ENCODE measurements around the gene KCNK4. TPM values are rescaled to one million over a fixed set of nuclear protein-coding genes. Genes with fewer than 3 reads are reported as not detected.
"Not testable (repeated sequence)": the region's sequence is repeated elsewhere in the genome, so short reads cannot be mapped to it uniquely, and the experiment has no call there.

The KCNK4 gene
- total RNA-seq, 1 experiment from 2014 or later = 0.28 TPM

DNA sequence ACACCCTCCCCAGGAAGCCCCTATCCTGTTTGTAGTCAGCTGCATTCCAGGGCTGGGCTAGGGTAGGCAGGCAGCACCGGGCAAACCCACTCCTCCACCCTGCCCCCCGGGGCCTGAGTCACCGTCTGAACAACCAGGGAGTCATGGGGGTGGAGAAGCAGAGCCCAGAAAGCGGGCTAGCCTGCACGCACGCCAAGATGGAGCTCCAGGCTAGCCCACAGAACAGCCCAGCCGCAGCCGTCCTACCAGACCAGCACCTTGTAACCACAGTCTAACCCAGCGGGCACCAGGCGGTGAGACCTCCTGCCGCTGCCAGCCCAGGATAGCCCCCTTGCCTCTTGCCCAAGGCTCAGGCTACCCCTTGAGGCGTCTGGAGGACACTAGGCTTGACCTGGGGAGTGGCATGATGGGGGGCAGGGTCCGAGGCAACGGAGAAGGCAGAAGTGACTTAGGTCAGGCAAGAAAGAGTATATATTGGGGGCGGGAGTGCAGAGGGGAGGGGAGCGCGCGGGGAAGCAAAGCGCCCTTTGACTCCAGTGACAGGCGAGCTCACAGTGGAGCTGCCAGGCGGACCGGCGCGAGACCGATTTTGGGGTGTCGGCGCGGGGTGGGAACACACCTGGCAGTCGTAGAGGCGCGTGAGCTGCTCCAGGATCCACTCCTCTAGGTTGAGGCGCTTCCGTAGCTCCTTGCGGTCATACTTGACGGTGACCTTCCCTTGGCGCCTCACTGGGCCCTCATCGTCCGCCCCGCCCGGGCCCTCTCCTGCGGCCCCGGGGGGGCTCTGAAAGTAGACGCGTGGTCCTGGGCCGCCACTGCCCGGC, 45.1 kb upstream of the KCNK4 start:
- Histone ChIP-seq H2BK20ac (ENCODE audit: low read depth, low read length, poor library complexity, severe bottlenecking) (no peak overlapping the region), H3K23me2 (ENCODE audit: insufficient read length, low read depth, low read length, poor library complexity, severe bottlenecking) (peaks cover 23% of the 10 kb centered on the region), H2AFZ (ENCODE audit: low read length) (no peak overlapping the region), H3K4me1 (ENCODE audit: insufficient read depth, low read length) (peaks cover 9% of the 10 kb centered on the region; the same call in 1 of the 2 replicates), H2BK15ac (ENCODE audit: low read depth, low read length) (no peak overlapping the region), H2AK5ac (ENCODE audit: insufficient read length, low read length) (no peak overlapping the region), H2BK5ac (ENCODE audit: insufficient read length, low read length) (no peak overlapping the region), H3K9ac (ENCODE audit: extremely low read depth, insufficient read length, low read length) (peak overlapping the region; percentile 50), H4K5ac (ENCODE audit: insufficient read length, low read depth, low read length) (no peak overlapping the region), H2BK120ac (ENCODE audit: low read depth, low read length, poor library complexity, severe bottlenecking) (no peak overlapping the region), H3K27me3 (ENCODE audit: insufficient read depth, low read length) (no peaks in the 10 kb centered on the region), H4K20me1 (ENCODE audit: control insufficient read depth, insufficient read depth, insufficient read length) (no peaks in the 10 kb centered on the region), H3K56ac (ENCODE audit: insufficient read length, low read depth, low read length) (no peak overlapping the region), H3K14ac (ENCODE audit: insufficient read depth, low read length) (peak overlapping the region; percentile 37), H4K8ac (replicated peaks; ENCODE audit: insufficient read length, low read depth, low read length) (no peak overlapping the region), H3K27ac (ENCODE audit: insufficient read length, low read depth, low read length) (no peak overlapping the region), H2BK12ac (ENCODE audit: insufficient read length, low read depth, low read length) (no peak overlapping the region), H4K91ac (ENCODE audit: insufficient read length, low read depth, low read length) (no peak overlapping the region), H3K9me3 (ENCODE audit: control insufficient read depth, low read depth, low read length) (no peaks in the 10 kb centered on the region), H3K18ac (ENCODE audit: insufficient read length, low read depth, low read length) (no peak overlapping the region), H3K79me2 (ENCODE audit: insufficient read depth, low read length) (peaks cover 9% of the 10 kb centered on the region; the same call in 1 of the 2 replicates), H3K4ac (ENCODE audit: low read depth, low read length) (no peak overlapping the region), H3K4me2 (ENCODE audit: insufficient read depth, insufficient read length, low read length) (peak overlapping the region; percentile 39), H3T11ph (ENCODE audit: low read length) (no peak overlapping the region), H3K23ac (ENCODE audit: insufficient read length, low read depth, low read length) (no peak overlapping the region), H3K79me1 (ENCODE audit: insufficient read depth, low read depth, low read length, poor library complexity, severe bottlenecking) (no peaks in the 10 kb centered on the region)
- Mint-ChIP-seq H3K4me3 (peak overlapping the region; percentile 88 to 94), H3K9me3 (no peaks in the 10 kb centered on the region; a peak in 1 of 5 replicates), H3K36me3 (ENCODE audit: insufficient read depth in 1 of 3, low read depth in 3 of 3) (peaks cover 12 to 22% (median 13%) of the 10 kb centered on the region in 3 experiments; a peak in 6 of 7 replicates), H3K27me3 (ENCODE audit: low read depth) (no peaks in the 10 kb centered on the region), H3K27ac (peak overlapping the region in 2 of 3 experiments; percentile 67 to 87; a peak in 6 of 7 replicates), H3K4me1 (peaks cover 40 to 49% of the 10 kb centered on the region in 2 experiments)
- TF ChIP-seq, protein P1, sequence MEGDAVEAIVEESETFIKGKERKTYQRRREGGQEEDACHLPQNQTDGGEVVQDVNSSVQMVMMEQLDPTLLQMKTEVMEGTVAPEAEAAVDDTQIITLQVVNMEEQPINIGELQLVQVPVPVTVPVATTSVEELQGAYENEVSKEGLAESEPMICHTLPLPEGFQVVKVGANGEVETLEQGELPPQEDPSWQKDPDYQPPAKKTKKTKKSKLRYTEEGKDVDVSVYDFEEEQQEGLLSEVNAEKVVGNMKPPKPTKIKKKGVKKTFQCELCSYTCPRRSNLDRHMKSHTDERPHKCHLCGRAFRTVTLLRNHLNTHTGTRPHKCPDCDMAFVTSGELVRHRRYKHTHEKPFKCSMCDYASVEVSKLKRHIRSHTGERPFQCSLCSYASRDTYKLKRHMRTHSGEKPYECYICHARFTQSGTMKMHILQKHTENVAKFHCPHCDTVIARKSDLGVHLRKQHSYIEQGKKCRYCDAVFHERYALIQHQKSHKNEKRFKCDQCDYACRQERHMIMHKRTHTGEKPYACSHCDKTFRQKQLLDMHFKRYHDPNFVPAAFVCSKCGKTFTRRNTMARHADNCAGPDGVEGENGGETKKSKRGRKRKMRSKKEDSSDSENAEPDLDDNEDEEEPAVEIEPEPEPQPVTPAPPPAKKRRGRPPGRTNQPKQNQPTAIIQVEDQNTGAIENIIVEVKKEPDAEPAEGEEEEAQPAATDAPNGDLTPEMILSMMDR (conservative IDR thresholded peaks at IDR 0.05) = no peak
- DNase-seq = no peak
- WGBS (ENCODE audit: extremely low coverage, insufficient read length, low lambda C conversion rate) = no CpG with 5 or more reads among the region's 46 CpGs

DNA sequence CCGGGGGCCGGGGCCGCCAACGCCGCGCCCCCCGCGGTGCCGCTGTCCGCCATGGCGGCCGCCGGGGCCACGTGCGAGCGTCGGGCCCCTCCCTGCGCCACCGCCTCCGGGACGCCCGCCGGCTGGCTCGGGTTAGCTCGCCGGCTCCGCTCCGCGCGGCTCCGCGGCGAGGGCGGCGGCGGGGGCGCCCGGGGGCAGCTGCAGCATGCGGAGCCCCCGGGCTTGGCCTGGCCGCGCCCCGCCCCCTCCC, 44.6 kb upstream of the KCNK4 start:
- not testable (repeated sequence) for H3K4ac ChIP-seq (ENCODE audit: low read depth, low read length); H3K27me3 Mint-ChIP-seq (ENCODE audit: low read depth); DNase-seq; H3K9me3 ChIP-seq (ENCODE audit: control insufficient read depth, low read depth, low read length); H4K20me1 ChIP-seq (ENCODE audit: control insufficient read depth, insufficient read depth, insufficient read length); H3K9ac ChIP-seq (ENCODE audit: extremely low read depth, insufficient read length, low read length); H2BK5ac ChIP-seq (ENCODE audit: insufficient read length, low read length); H2BK20ac ChIP-seq (ENCODE audit: low read depth, low read length, poor library complexity, severe bottlenecking); H3K27ac Mint-ChIP-seq; H4K5ac ChIP-seq (ENCODE audit: insufficient read length, low read depth, low read length); H3K27ac ChIP-seq (ENCODE audit: insufficient read length, low read depth, low read length); H4K8ac ChIP-seq (replicated peaks; ENCODE audit: insufficient read length, low read depth, low read length); H3K14ac ChIP-seq (ENCODE audit: insufficient read depth, low read length); H3K18ac ChIP-seq (ENCODE audit: insufficient read length, low read depth, low read length); H2BK120ac ChIP-seq (ENCODE audit: low read depth, low read length, poor library complexity, severe bottlenecking); H3K23ac ChIP-seq (ENCODE audit: insufficient read length, low read depth, low read length); H2AFZ ChIP-seq (ENCODE audit: low read length); H3K9me3 Mint-ChIP-seq; H3T11ph ChIP-seq (ENCODE audit: low read length); H2BK15ac ChIP-seq (ENCODE audit: low read depth, low read length); H2AK5ac ChIP-seq (ENCODE audit: insufficient read length, low read length); H3K4me1 ChIP-seq (ENCODE audit: insufficient read depth, low read length); H3K4me2 ChIP-seq (ENCODE audit: insufficient read depth, insufficient read length, low read length); H2BK12ac ChIP-seq (ENCODE audit: insufficient read length, low read depth, low read length); H3K56ac ChIP-seq (ENCODE audit: insufficient read length, low read depth, low read length); H4K91ac ChIP-seq (ENCODE audit: insufficient read length, low read depth, low read length); H3K79me1 ChIP-seq (ENCODE audit: insufficient read depth, low read depth, low read length, poor library complexity, severe bottlenecking); H3K79me2 ChIP-seq (ENCODE audit: insufficient read depth, low read length); H3K27me3 ChIP-seq (ENCODE audit: insufficient read depth, low read length)
- H3K23me2 ChIP-seq (ENCODE audit: insufficient read length, low read depth, low read length, poor library complexity, severe bottlenecking) = peaks cover 25% of the 10 kb centered on the region
- Mint-ChIP-seq H3K4me3 (peak overlapping the region; percentile 79 to 93), H3K36me3 (ENCODE audit: insufficient read depth in 1 of 3, low read depth in 3 of 3) (peaks cover 12 to 22% (median 13%) of the 10 kb centered on the region in 3 experiments; a peak in 6 of 7 replicates), H3K4me1 (peaks cover 40 to 49% of the 10 kb centered on the region in 2 experiments)
- WGBS (ENCODE audit: extremely low coverage, insufficient read length, low lambda C conversion rate) = no CpG with 5 or more reads among the region's 43 CpGs

All from H9 (cell line).